ENCODE results near the gene OR10H1.

OR10H1 gene

GRCh38 chr19:15862444-15862843 lies 47.0 kb upstream of the OR10H1 start:
- H3K4me3 ChIP-seq (ENCODE audit: low read length, poor library complexity, severe bottlenecking) = no peak overlapping the region
- H2AFZ ChIP-seq (ENCODE audit: low read length) = no peak overlapping the region
- H4K20me1 ChIP-seq (ENCODE audit: insufficient read depth, low read length, poor library complexity, severe bottlenecking) = no peaks in the 10 kb centered on the region
- no peak overlapping the region for H3K4me2 ChIP-seq (ENCODE audit: low read depth, low read length, poor library complexity, severe bottlenecking)
- no peaks in the 10 kb centered on the region for H3K9me3 ChIP-seq (ENCODE audit: insufficient read depth, low read depth, low read length)
- H3K9me2 ChIP-seq (replicated peaks; ENCODE audit: low read depth, low read length) = no peaks in the 10 kb centered on the region
- H3F3A ChIP-seq (ENCODE audit: low read depth) = no peaks in the 10 kb centered on the region
- no peaks in the 10 kb centered on the region for H3K27me3 ChIP-seq (ENCODE audit: insufficient read depth, low read length, poor library complexity, severe bottlenecking)
- TF ChIP-seq CTCF (conservative IDR thresholded peaks at IDR 0.05; ENCODE audit: low read length) (no peak), EZH2phosphoT487 (IDR thresholded peaks at IDR 0.05; ENCODE audit: borderline replicate concordance) (no peak)
- H3K4me1 ChIP-seq (ENCODE audit: insufficient read depth, low read length, poor library complexity, severe bottlenecking) = peaks cover 3% of the 10 kb centered on the region
- no peaks in the 10 kb centered on the region for H3K36me3 ChIP-seq (ENCODE audit: insufficient read depth, low read length)
- no peak overlapping the region for H3K9ac ChIP-seq (ENCODE audit: low read depth, low read length, poor library complexity, severe bottlenecking)
- no peaks in the 10 kb centered on the region for H3K79me2 ChIP-seq (ENCODE audit: insufficient read depth, low read length)

- no peaks in the 10 kb centered on the region for H3K36me3 ChIP-seq (ENCODE audit: insufficient read depth, low read length)
- H3K4me2 ChIP-seq (ENCODE audit: low read depth, low read length, poor library complexity, severe bottlenecking) = no peak overlapping the region
- no peaks in the 10 kb centered on the region for H3K9me3 ChIP-seq (ENCODE audit: insufficient read depth, low read depth, low read length)
- no peaks in the 10 kb centered on the region for H4K20me1 ChIP-seq (ENCODE audit: insufficient read depth, low read length, poor library complexity, severe bottlenecking)
- H2AFZ ChIP-seq (ENCODE audit: low read length) = no peak overlapping the region
- no peaks in the 10 kb centered on the region for H3K4me1 ChIP-seq (ENCODE audit: insufficient read depth, low read length, poor library complexity, severe bottlenecking)
- H3K9ac ChIP-seq (ENCODE audit: low read depth, low read length, poor library complexity, severe bottlenecking) = no peak overlapping the region
- no peak overlapping the region for H3K4me3 ChIP-seq (ENCODE audit: low read length, poor library complexity, severe bottlenecking)
- H3K79me2 ChIP-seq (ENCODE audit: insufficient read depth, low read length) = no peaks in the 10 kb centered on the region
- no peaks in the 10 kb centered on the region for H3F3A ChIP-seq (ENCODE audit: low read depth)
- no peaks in the 10 kb centered on the region for H3K9me2 ChIP-seq (replicated peaks; ENCODE audit: low read depth, low read length)
- no peaks in the 10 kb centered on the region for H3K27me3 ChIP-seq (ENCODE audit: insufficient read depth, low read length, poor library complexity, severe bottlenecking)
- TF ChIP-seq EZH2phosphoT487 (IDR thresholded peaks at IDR 0.05; ENCODE audit: borderline replicate concordance) (no peak), CTCF (conservative IDR thresholded peaks at IDR 0.05; ENCODE audit: low read length) (no peak)
Measured at GRCh38 chr19:15860522-15860921, 45.1 kb upstream of the OR10H1 start.

GRCh38 chr19:15859187-15859586 lies 43.7 kb upstream of the OR10H1 start:
- Histone ChIP-seq H3F3A (ENCODE audit: low read depth) (no peaks in the 10 kb centered on the region), H3K79me2 (ENCODE audit: insufficient read depth, low read length) (no peaks in the 10 kb centered on the region), H2AFZ (ENCODE audit: low read length) (no peak overlapping the region), H3K4me2 (ENCODE audit: low read depth, low read length, poor library complexity, severe bottlenecking) (no peak overlapping the region), H3K9me3 (ENCODE audit: insufficient read depth, low read depth, low read length) (no peaks in the 10 kb centered on the region), H3K27me3 (ENCODE audit: insufficient read depth, low read length, poor library complexity, severe bottlenecking) (no peaks in the 10 kb centered on the region), H3K9me2 (replicated peaks; ENCODE audit: low read depth, low read length) (no peaks in the 10 kb centered on the region), H3K9ac (ENCODE audit: low read depth, low read length, poor library complexity, severe bottlenecking) (no peak overlapping the region), H4K20me1 (ENCODE audit: insufficient read depth, low read length, poor library complexity, severe bottlenecking) (no peaks in the 10 kb centered on the region), H3K4me1 (ENCODE audit: insufficient read depth, low read length, poor library complexity, severe bottlenecking) (no peaks in the 10 kb centered on the region), H3K4me3 (ENCODE audit: low read length, poor library complexity, severe bottlenecking) (no peak overlapping the region), H3K36me3 (ENCODE audit: insufficient read depth, low read length) (no peaks in the 10 kb centered on the region)
- TF ChIP-seq CTCF (conservative IDR thresholded peaks at IDR 0.05; ENCODE audit: low read length) (no peak), EZH2phosphoT487 (IDR thresholded peaks at IDR 0.05; ENCODE audit: borderline replicate concordance) (no peak)
